ENCODE measurements around the gene UBL5. TPM values are rescaled to one million over a fixed set of nuclear protein-coding genes. Genes with fewer than 3 reads are reported as not detected.

Gene UBL5
- total RNA-seq, 1 donor from 2014 or later, result 169 TPM

DNA sequence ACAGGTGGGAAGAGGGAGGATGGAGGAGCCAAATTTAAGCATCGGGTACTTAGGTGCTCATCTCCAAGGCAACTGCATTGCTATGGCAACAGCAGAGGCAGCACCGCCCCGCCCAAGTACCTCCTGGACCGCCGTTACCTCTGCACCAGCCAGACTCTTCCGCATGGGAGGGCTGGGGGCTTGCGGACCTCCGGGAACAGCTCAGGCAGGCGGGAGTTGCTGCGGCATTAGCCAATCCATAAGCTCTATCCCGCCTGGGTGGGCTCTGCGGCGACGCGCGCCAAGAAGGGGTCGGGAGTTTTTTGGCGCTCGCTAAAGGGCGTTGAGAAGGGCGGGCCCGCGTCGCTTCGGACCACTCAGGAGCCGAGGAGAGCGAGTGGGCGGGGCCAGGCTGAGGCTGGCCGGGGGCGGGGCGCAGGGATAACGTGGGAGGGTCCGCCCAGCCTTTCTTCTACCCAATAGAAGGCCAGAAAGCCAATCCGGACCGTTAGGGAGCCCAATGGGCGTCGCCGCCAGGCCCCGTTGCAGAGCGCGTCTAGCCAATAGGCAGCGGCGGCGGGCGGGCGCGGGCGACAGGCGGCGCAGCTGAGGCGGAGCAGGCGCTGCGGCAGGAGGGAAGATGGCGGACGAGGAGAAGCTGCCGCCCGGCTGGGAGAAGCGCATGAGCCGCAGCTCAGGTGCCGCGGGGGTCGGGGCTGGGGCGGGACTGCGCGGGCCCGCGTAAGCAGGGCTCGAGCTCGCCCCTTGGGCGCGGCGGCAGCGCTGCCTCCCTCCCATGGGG lies 7.2 kb downstream of the UBL5 start, which contains the start of gene PIN1:
Gene PIN1, plus strand, starts transcription at position 593 of the 781 bp plus-strand sequence. Its CDS starts 27 bp downstream, at position 620.
- intact Hi-C loops (cut with DNase I), result loop anchor here (1.0 kb wide), 3 partner anchors 8 to 43 kb away; partner anchors contain the start of genes FBXL12 and UBL5
- DNase-seq (ENCODE audit: low spot score in 2 of 2), result peak; percentile 97 to 100
- TF ChIP-seq, protein P1, sequence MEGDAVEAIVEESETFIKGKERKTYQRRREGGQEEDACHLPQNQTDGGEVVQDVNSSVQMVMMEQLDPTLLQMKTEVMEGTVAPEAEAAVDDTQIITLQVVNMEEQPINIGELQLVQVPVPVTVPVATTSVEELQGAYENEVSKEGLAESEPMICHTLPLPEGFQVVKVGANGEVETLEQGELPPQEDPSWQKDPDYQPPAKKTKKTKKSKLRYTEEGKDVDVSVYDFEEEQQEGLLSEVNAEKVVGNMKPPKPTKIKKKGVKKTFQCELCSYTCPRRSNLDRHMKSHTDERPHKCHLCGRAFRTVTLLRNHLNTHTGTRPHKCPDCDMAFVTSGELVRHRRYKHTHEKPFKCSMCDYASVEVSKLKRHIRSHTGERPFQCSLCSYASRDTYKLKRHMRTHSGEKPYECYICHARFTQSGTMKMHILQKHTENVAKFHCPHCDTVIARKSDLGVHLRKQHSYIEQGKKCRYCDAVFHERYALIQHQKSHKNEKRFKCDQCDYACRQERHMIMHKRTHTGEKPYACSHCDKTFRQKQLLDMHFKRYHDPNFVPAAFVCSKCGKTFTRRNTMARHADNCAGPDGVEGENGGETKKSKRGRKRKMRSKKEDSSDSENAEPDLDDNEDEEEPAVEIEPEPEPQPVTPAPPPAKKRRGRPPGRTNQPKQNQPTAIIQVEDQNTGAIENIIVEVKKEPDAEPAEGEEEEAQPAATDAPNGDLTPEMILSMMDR (IDR thresholded peaks at IDR 0.05), result peak; percentile 66 to 77 (median 68)
- no peaks in the 10 kb centered on the region for H3K27me3 ChIP-seq
- H3K9me3 ChIP-seq, result no peaks in the 10 kb centered on the region
- peaks cover 17 to 24% of the 10 kb centered on the region in 2 donors for H3K36me3 ChIP-seq
- H3K4me1 ChIP-seq, result peaks cover 8 to 9% of the 10 kb centered on the region in 2 donors
- H3K4me3 ChIP-seq, result peak within 1 kb of the TSS; percentile 84 to 96
- peak within 1 kb of the TSS; percentile 73 to 74 for H3K27ac ChIP-seq

DNA sequence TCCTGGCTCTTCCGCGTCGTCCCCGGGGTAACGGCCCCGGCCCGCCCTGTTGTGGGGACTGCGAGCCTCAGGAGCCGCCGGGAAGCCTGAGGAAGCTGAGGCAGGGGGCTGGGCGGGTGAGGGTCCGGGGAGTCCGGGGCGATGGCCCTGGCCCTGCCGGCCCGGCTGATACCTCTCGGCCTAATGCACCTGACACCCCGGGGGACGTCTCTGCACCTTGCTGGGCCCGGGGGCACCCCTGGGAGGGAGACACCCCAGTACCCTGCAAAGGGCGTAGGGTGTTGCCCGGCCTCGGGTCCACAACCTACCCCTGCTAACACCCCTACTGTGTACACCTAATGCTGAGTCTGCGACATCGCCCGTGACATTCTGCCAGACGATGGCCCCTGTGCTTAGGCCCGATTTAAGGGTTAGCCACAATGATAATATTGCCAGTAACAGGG lies 7.8 kb downstream of the UBL5 start:
- intact Hi-C loops (cut with DNase I), result loop anchor here (1.0 kb wide), 3 partner anchors 8 to 43 kb away; partner anchors contain the start of genes FBXL12 and UBL5
- peak overlapping the region; percentile 55 to 74 for H3K27ac ChIP-seq

DNA sequence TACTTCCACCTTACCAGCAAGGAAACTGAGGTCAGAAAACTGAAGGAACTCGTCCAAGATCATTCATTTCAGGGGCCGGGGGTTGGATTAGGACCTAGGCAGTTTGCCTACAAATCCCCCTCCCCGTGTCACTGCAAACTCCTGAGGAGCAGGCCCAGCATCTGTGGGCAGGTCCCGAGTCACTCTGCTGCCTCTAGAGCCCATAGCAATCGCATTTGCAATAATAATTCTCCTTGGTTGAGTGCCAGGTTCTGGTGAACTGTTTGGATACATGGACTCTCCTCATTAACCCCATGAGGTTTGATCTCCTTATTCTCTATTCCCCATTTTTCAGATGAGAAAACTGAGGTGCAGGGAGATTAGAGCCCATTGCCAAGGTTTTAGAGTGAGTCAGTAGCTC lies 8.3 kb downstream of the UBL5 start:
- Histone ChIP-seq H3K4me1 (peaks cover 8 to 9% of the 10 kb centered on the region in 2 donors), H3K9me3 (no peaks in the 10 kb centered on the region), H3K27ac (no peak overlapping the region), H3K27me3 (no peaks in the 10 kb centered on the region), H3K36me3 (peaks cover 24 to 27% of the 10 kb centered on the region in 2 donors), H3K4me3 (peak overlapping the region; percentile 84 to 96)
- intact Hi-C loops (cut with DNase I), result no loop called here
- TF ChIP-seq, protein P1 (IDR thresholded peaks at IDR 0.05), result no peak
- DNase-seq (ENCODE audit: low spot score in 2 of 2), result no peak

More for the DNA sequence above, 7.8 kb downstream of the UBL5 start:
- peaks cover 8 to 9% of the 10 kb centered on the region in 2 donors for H3K4me1 ChIP-seq
- no peaks in the 10 kb centered on the region for H3K9me3 ChIP-seq
- no peak for DNase-seq (ENCODE audit: low spot score in 2 of 2)
- TF ChIP-seq, protein P1 (IDR thresholded peaks at IDR 0.05), result no peak
- H3K36me3 ChIP-seq, result peaks cover 20 to 24% of the 10 kb centered on the region in 2 donors
- H3K27me3 ChIP-seq, result no peaks in the 10 kb centered on the region
- peak overlapping the region; percentile 84 to 96 for H3K4me3 ChIP-seq

DNA sequence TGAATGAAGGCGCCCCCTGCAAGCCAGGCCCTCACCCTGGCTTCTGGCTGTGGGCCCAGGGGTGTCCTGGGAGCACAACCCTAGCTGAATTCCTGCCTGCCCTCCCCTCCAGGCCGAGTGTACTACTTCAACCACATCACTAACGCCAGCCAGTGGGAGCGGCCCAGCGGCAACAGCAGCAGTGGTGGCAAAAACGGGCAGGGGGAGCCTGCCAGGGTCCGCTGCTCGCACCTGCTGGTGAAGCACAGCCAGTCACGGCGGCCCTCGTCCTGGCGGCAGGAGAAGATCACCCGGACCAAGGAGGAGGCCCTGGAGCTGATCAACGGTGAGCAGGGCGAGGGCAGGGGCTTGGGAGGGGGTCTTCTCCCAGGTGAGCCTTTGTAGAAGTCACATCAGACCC lies 10.6 kb downstream of the UBL5 start:
- Histone ChIP-seq H3K4me1 (peaks cover 8 to 9% of the 10 kb centered on the region in 2 donors), H3K27ac (no peak overlapping the region)
- TF ChIP-seq, protein P1 (IDR thresholded peaks at IDR 0.05), result no peak

DNA sequence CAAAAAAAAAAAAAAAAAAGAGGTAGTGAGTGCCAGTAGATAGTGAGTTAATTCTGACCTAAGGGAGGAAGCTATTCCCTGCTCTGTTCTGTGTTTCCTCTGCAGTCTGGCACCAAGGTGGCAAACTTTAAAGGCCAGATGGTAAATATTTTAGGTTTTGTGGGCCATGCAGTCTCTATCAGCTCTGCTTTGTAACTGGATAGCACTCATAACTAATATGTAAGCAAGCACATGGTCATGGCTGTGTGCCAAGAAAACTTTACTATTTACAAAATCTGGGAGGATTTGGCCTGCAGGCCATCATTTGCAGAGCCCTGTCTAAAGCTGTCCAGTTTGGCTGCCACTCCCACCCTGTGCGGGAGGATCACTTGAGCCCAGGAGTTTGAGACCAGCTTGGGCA lies 11.7 kb downstream of the UBL5 start:
- H3K4me3 ChIP-seq, result no peak overlapping the region
- peaks cover 8 to 9% of the 10 kb centered on the region in 2 donors for H3K4me1 ChIP-seq
- no peak for DNase-seq (ENCODE audit: low spot score in 2 of 2)
- peaks cover 57 to 60% of the 10 kb centered on the region in 2 donors for H3K36me3 ChIP-seq
- no peaks in the 10 kb centered on the region for H3K9me3 ChIP-seq
- intact Hi-C loops (cut with DNase I), result no loop called here
- no peaks in the 10 kb centered on the region for H3K27me3 ChIP-seq
- TF ChIP-seq, protein P1 (IDR thresholded peaks at IDR 0.05), result no peak
- H3K27ac ChIP-seq, result no peak overlapping the region

More for the DNA sequence above, 10.6 kb downstream of the UBL5 start:
- Histone ChIP-seq H3K4me3 (no peak overlapping the region), H3K36me3 (peaks cover 46 to 50% of the 10 kb centered on the region in 2 donors), H3K27me3 (no peaks in the 10 kb centered on the region), H3K9me3 (no peaks in the 10 kb centered on the region)
- no peak for DNase-seq (ENCODE audit: low spot score in 2 of 2)
- intact Hi-C loops (cut with DNase I), result no loop called here

Measured in ascending aorta (tissue), 2 donors.